ENCODE measurements around the gene SLC35F4.

GRCh38 chr14:57583396-57583795 is 282.5 kb downstream of the SLC35F4 start:
- no peak for TF ChIP-seq POLR2A (IDR thresholded peaks at IDR 0.05)
- TF ChIP-seq, protein P1, sequence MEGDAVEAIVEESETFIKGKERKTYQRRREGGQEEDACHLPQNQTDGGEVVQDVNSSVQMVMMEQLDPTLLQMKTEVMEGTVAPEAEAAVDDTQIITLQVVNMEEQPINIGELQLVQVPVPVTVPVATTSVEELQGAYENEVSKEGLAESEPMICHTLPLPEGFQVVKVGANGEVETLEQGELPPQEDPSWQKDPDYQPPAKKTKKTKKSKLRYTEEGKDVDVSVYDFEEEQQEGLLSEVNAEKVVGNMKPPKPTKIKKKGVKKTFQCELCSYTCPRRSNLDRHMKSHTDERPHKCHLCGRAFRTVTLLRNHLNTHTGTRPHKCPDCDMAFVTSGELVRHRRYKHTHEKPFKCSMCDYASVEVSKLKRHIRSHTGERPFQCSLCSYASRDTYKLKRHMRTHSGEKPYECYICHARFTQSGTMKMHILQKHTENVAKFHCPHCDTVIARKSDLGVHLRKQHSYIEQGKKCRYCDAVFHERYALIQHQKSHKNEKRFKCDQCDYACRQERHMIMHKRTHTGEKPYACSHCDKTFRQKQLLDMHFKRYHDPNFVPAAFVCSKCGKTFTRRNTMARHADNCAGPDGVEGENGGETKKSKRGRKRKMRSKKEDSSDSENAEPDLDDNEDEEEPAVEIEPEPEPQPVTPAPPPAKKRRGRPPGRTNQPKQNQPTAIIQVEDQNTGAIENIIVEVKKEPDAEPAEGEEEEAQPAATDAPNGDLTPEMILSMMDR (IDR thresholded peaks at IDR 0.05) = no peak
